ENCODE results near the gene PTPRG. TPM values are rescaled to one million over a fixed set of nuclear protein-coding genes. Genes with fewer than 3 reads are reported as not detected.

PTPRG gene
- total and polyA plus RNA-seq, 2 donors (not counting 3 experiments of a cell fraction or from before 2014, with no cell fraction given), result 8.9 to 39.1 TPM

- CTCF ChIA-PET, result interaction anchor here (1.1 to 1.4 kb wide), 2 partner anchors 17 to 22 kb away, joined by 4 read pairs; no protein-coding TSS in a partner anchor
These were observed 143.4 kb downstream of the PTPRG start for GRCh38 chr3:61704807-61705206.

More at GRCh38 chr3:61704807-61705206, 143.4 kb downstream of the PTPRG start:
- dilution Hi-C loops (cut with MboI; ENCODE audit: extremely low pct_ligation_motif_present, low sequenced_read_pairs) (no loop called here), intact Hi-C loops (cut with micrococcal nuclease) (no loop called here)
- no peaks in the 10 kb centered on the region for H3K36me3 ChIP-seq (ENCODE audit: control insufficient read depth in 2 of 2, extremely low read depth in 1 of 2, insufficient read depth in 2 of 2, low read length in 2 of 2)
- H3K9me1 ChIP-seq (replicated peaks; ENCODE audit: control insufficient read depth, extremely low read depth, insufficient read depth, low read length), result no peaks in the 10 kb centered on the region
- POLR2A ChIA-PET, result no interaction called here
- no peak overlapping the region for H3K4me2 ChIP-seq (ENCODE audit: insufficient read depth, low read length)
- DNase-seq (ENCODE audit: low read depth, low spot score) (no peak), FAIRE-seq (no peak)
- no peak overlapping the region for H2AFZ ChIP-seq (ENCODE audit: low read depth, low read length)
- H3K9me3 ChIP-seq (replicated peaks; ENCODE audit: control insufficient read depth, insufficient read depth, low read length), result no peaks in the 10 kb centered on the region
- H3K4me1 ChIP-seq (ENCODE audit: control insufficient read depth, extremely low read depth, insufficient read depth, low read length), result no peaks in the 10 kb centered on the region
- no peak overlapping the region for H3K9ac ChIP-seq (replicated peaks; ENCODE audit: extremely low read depth, insufficient read depth, low read length)
- no peaks in the 10 kb centered on the region for H3K27me3 ChIP-seq (ENCODE audit: control insufficient read depth in 2 of 2, insufficient read depth in 2 of 2, low read length in 2 of 2)
- no peaks in the 10 kb centered on the region for H3K79me2 ChIP-seq (ENCODE audit: control insufficient read depth, insufficient read depth, low read length)
- H3K27ac ChIP-seq (ENCODE audit: insufficient read depth, low read depth, low read length), result no peak overlapping the region
- BruUV-seq (replicated peaks), result no TSS peak
- no peaks in the 10 kb centered on the region for H4K20me1 ChIP-seq (replicated peaks; ENCODE audit: control insufficient read depth, extremely low read depth, insufficient read depth, low read length)
- H3K4me3 ChIP-seq (replicated peaks in 1 of 3; ENCODE audit: insufficient read depth in 1 of 3, low read depth in 1 of 3, low read length in 3 of 3), result no peak overlapping the region
- TF ChIP-seq MYC (IDR thresholded peaks at IDR 0.05; ENCODE audit: low read depth, low read length) (no peak), POLR2AphosphoS5 (IDR thresholded peaks at IDR 0.05; ENCODE audit: insufficient read depth, low read depth, low read length) (no peak), POLR2A (IDR thresholded peaks at IDR 0.05; ENCODE audit: low read depth, low read length) (no peak), FOS (IDR thresholded peaks at IDR 0.05; ENCODE audit: borderline replicate concordance, insufficient read depth, low read length) (no peak), GATA2 (IDR thresholded peaks at IDR 0.05; ENCODE audit: insufficient read depth, insufficient read length, low read depth, low read length) (no peak), CTCF (IDR thresholded peaks at IDR 0.05; ENCODE audit: extremely low read depth in 1 of 2, insufficient read depth in 1 of 2, low read depth in 1 of 2, low read length in 2 of 2) (no peak), MAX (IDR thresholded peaks at IDR 0.05; ENCODE audit: insufficient read depth, insufficient read length) (no peak), JUN (IDR thresholded peaks at IDR 0.05; ENCODE audit: borderline replicate concordance, insufficient read depth, insufficient read length, low read depth) (no peak), EZH2 (IDR thresholded peaks at IDR 0.05; ENCODE audit: borderline replicate concordance, low read depth, low read length, severe bottlenecking) (no peak)
